NB4 (cell line): Measurements from ENCODE around the gene IKBKE.

Experiments
- DNase-seq: peaks from one replicate; pipeline ENCODE4 v3.0.0; 2010; ENCODE audit warnings: low read depth
- H3K4me3 ChIP-seq: one replicate; pipeline ENCODE4 v1.5.1; 2011; ENCODE audit warnings: mild to moderate bottlenecking, low read depth, low read length, moderate library complexity
- MAX ChIP-seq: IDR thresholded peaks from 2 replicates; pipeline ENCODE4 v1.6.1; 2011; ENCODE audit warnings: low read depth, low read length
- MYC ChIP-seq: IDR thresholded peaks from 2 replicates; pipeline ENCODE4 v1.6.1; 2011; ENCODE audit warnings: low read depth, low read length
- POLR2A ChIP-seq: IDR thresholded peaks from 2 replicates; pipeline ENCODE4 v1.6.1; 2011; ENCODE audit warnings: mild to moderate bottlenecking; ENCODE audit not compliant: insufficient read length; ENCODE audit errors: extremely low read depth
- TF ChIP-seq, protein P1 (sequence below): IDR thresholded peaks from one replicate; pipeline ENCODE4 v1.5.1; 2012; ENCODE audit warnings: low read depth, low read length

The IKBKE gene

DNA sequence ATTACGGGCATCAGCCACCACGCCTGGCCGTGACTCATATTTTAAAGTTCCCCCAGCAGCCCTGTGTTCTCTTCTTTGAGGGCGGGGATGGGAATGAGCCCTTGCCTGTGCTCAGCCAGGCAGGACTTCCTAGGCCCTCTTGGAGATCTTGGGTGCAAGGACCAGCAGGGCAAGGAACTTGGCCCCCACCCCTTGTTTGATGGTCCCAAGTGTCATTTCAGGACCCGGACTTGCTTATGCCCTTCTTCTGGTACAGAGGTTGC, 46.4 kb downstream of the IKBKE start:
- H3K4me3 ChIP-seq = no peak overlapping the region
- DNase-seq = no peak
- TF ChIP-seq, protein P1, sequence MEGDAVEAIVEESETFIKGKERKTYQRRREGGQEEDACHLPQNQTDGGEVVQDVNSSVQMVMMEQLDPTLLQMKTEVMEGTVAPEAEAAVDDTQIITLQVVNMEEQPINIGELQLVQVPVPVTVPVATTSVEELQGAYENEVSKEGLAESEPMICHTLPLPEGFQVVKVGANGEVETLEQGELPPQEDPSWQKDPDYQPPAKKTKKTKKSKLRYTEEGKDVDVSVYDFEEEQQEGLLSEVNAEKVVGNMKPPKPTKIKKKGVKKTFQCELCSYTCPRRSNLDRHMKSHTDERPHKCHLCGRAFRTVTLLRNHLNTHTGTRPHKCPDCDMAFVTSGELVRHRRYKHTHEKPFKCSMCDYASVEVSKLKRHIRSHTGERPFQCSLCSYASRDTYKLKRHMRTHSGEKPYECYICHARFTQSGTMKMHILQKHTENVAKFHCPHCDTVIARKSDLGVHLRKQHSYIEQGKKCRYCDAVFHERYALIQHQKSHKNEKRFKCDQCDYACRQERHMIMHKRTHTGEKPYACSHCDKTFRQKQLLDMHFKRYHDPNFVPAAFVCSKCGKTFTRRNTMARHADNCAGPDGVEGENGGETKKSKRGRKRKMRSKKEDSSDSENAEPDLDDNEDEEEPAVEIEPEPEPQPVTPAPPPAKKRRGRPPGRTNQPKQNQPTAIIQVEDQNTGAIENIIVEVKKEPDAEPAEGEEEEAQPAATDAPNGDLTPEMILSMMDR = no peak
- TF ChIP-seq MYC (no peak), MAX (no peak), POLR2A (no peak)

- no peak for TF ChIP-seq MYC
- TF ChIP-seq POLR2A = no peak
- TF ChIP-seq, protein P1 = no peak
- TF ChIP-seq MAX = no peak
- H3K4me3 ChIP-seq = no peak overlapping the region
- no peak for DNase-seq
Observed at GRCh38 chr1:206517784-206518183, 47.5 kb downstream of the IKBKE start.

DNA sequence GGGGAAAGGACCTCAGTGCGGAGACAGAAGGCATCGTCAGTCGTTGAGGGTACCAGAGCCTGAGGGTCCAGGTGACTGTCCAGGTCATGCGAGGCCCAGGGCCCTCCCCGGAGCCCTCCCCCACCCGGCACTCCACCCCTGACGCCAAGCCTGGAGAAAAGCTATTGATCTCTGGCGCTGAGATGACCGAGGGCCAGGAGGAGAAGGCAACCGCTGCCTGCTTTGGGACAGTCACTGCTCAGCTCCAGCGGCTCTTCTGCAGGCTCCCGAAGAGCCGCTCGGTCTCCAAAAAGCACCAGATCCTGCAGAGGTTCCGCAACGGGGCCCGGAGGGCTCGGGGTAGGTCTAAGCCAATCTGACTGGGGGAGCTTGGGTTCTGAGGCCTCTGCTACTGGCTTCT, 47.9 kb downstream of the IKBKE start:
- no peak for DNase-seq
- TF ChIP-seq, protein P1 = no peak
- TF ChIP-seq POLR2A (no peak), MAX (no peak), MYC (no peak)

DNA sequence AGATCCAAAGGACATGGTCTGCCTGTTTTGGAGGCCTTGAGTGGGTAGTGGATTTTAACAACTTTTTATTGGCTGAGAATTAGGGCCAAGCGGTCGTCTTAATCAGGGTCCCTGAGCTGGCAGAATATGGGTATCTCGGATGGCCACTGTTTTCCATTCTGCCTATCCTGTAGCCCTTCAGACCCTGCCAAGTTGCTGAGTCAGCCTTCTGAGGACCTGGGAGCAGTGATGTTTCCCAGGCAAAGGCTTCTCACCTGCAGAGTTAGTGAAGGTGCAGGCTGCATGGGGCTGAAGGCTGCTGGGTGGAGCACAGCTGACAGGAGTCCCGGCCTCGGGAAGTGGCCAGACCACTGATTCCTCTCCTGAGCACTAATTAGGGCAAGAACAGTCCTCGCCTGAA, 48.5 kb downstream of the IKBKE start:
- H3K4me3 ChIP-seq = no peak overlapping the region
- DNase-seq = no peak
- TF ChIP-seq MYC (no peak), MAX (no peak), POLR2A (no peak)
- TF ChIP-seq, protein P1 = no peak

More for the DNA sequence above, 47.9 kb downstream of the IKBKE start:
- H3K4me3 ChIP-seq = no peak overlapping the region

DNA sequence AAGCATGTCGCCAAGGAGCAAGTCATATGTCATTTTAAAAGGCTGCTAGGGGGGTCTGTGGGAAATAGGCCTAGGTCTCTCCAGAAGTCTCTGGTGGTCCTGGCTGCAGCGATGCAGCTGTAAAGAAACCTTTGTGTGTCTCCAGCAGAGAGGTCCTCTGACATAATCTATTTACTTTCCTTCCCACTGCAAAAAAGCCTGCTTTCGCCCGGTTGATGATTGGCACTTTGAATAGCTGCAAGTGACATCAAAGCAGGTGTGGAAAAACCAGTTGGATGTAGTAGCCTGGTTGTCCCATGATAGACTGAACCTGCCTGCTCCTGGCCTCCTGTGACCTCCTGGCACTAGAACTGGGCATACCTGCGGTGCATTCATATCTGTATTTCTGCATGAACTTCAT, 50.9 kb downstream of the IKBKE start:
- TF ChIP-seq MYC (no peak), POLR2A (no peak), MAX (no peak)
- TF ChIP-seq, protein P1 = no peak
- no peak for DNase-seq
- H3K4me3 ChIP-seq = no peak overlapping the region

DNA sequence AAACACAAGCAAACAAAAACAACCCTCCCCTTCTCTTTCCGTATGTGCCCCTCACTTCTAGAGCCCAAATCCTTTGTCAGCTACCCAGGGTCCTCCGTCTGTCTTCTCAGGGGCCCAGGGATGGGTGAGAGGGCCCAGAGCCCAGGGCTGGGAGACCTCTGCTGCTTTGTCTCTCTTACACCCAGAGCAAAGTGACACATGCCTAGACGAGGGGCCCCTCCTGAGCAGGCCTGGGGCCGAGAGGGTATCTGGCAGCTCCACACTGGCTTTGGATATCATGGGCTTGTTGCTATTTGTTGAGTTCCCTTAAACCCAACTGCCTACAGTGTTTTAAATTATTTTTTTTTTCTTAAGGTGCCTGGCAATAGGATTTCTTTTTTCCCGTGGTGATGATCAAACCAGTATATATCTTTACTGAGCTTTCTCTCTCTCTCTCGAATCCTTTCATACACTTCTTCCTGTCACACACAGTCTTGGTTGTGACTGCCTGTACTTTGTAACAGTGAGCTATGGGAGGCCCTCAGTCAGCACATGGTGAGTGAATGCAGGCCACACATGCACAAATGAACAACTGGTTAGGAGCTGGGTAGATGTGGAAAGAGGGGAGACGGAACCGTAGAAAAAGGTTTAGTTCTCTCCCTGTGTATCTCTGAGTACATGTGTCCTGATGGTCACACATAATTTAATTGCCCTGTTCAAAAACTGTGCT, 51.6 kb downstream of the IKBKE start:
- H3K4me3 ChIP-seq = no peak overlapping the region
- DNase-seq = no peak
- TF ChIP-seq MYC (no peak), MAX (no peak), POLR2A (no peak)
- TF ChIP-seq, protein P1 = no peak
